H9 (cell line): Measurements from ENCODE around the gene OCLN. TPM values are rescaled to one million over a fixed set of nuclear protein-coding genes. Genes with fewer than 3 reads are reported as not detected.
"Not testable (repeated sequence)": the region's sequence is repeated elsewhere in the genome, so short reads cannot be mapped to it uniquely, and the experiment has no call there.

Source experiments
- DNase-seq: peaks from one replicate; pipeline ENCODE4 v3.0.0-alpha.2; 2017
- H2AFZ ChIP-seq: one replicate; pipeline ENCODE4 v1.6.1; 2013; ENCODE audit warnings: mild to moderate bottlenecking, low read length, control low read depth, moderate library complexity
- H2AK5ac ChIP-seq: 2 replicates; pipeline ENCODE4 v1.6.1; 2013; ENCODE audit warnings: low read length, control low read depth, mixed read lengths; ENCODE audit not compliant: insufficient read length
- H2BK120ac ChIP-seq: one replicate; pipeline ENCODE4 v1.6.1; 2013; ENCODE audit warnings: low read depth, mild to moderate bottlenecking, low read length, control low read depth, inconsistent platforms; ENCODE audit not compliant: poor library complexity, severe bottlenecking
- H2BK12ac ChIP-seq: 2 replicates; pipeline ENCODE4 v1.6.1; 2013; ENCODE audit warnings: low read length, control low read depth, mixed read lengths, low read depth; ENCODE audit not compliant: insufficient read length
- H2BK15ac ChIP-seq: 2 replicates; pipeline ENCODE4 v1.6.1; 2013; ENCODE audit warnings: low read depth, low read length, control low read depth
- H2BK20ac ChIP-seq: one replicate; pipeline ENCODE4 v1.6.1; 2013; ENCODE audit warnings: low read depth, mild to moderate bottlenecking, low read length, control low read depth, inconsistent platforms; ENCODE audit not compliant: poor library complexity, severe bottlenecking
- H2BK5ac ChIP-seq: 2 replicates; pipeline ENCODE4 v1.6.1; 2013; ENCODE audit warnings: low read length, control low read depth, mixed read lengths; ENCODE audit not compliant: insufficient read length
- H3K14ac ChIP-seq: 2 replicates; pipeline ENCODE4 v1.6.1; 2013; ENCODE audit warnings: low read length, control low read depth; ENCODE audit not compliant: insufficient read depth
- H3K18ac ChIP-seq: 2 replicates; pipeline ENCODE4 v1.6.1; 2013; ENCODE audit warnings: low read depth, mild to moderate bottlenecking, mixed read lengths, low read length, control low read depth; ENCODE audit not compliant: insufficient read length
- H3K23ac ChIP-seq: 2 replicates; pipeline ENCODE4 v1.6.1; 2013; ENCODE audit warnings: low read length, control low read depth, mixed read lengths, low read depth; ENCODE audit not compliant: insufficient read length
- H3K23me2 ChIP-seq: 2 replicates; pipeline ENCODE4 v1.6.1; 2013; ENCODE audit warnings: low read depth, mild to moderate bottlenecking, mixed read lengths, low read length, control low read depth; ENCODE audit not compliant: insufficient read length, poor library complexity, severe bottlenecking
- H3K27ac ChIP-seq: 2 replicates; pipeline ENCODE4 v1.5.1; 2013; ENCODE audit warnings: low read length, control low read depth, mixed read lengths, low read depth; ENCODE audit not compliant: insufficient read length
- H3K27me3 ChIP-seq: 2 replicates; pipeline ENCODE4 v1.6.1; 2013; ENCODE audit warnings: low read length, control low read depth, inconsistent platforms; ENCODE audit not compliant: insufficient read depth
- H3K4ac ChIP-seq: 2 replicates; pipeline ENCODE4 v1.6.1; 2013; ENCODE audit warnings: low read depth, mild to moderate bottlenecking, control low read depth, inconsistent platforms, low read length, moderate library complexity
- H3K4me1 ChIP-seq: 2 replicates; pipeline ENCODE4 v1.6.1; 2013; ENCODE audit warnings: low read length, control low read depth, inconsistent platforms; ENCODE audit not compliant: insufficient read depth
- H3K4me2 ChIP-seq: 2 replicates; pipeline ENCODE4 v1.6.1; 2013; ENCODE audit warnings: low read length, control low read depth, mixed read lengths; ENCODE audit not compliant: insufficient read length, insufficient read depth
- H3K56ac ChIP-seq: 2 replicates; pipeline ENCODE4 v1.6.1; 2013; ENCODE audit warnings: low read depth, mild to moderate bottlenecking, mixed read lengths, low read length, control low read depth; ENCODE audit not compliant: insufficient read length
- H3K79me1 ChIP-seq: 2 replicates; pipeline ENCODE4 v1.6.1; 2013; ENCODE audit warnings: low read depth, mild to moderate bottlenecking, moderate library complexity, low read length, control low read depth, inconsistent platforms; ENCODE audit not compliant: insufficient read depth, poor library complexity, severe bottlenecking
- H3K79me2 ChIP-seq: 2 replicates; pipeline ENCODE4 v1.6.1; 2013; ENCODE audit warnings: low read length, control low read depth, inconsistent platforms; ENCODE audit not compliant: insufficient read depth
- H3K9ac ChIP-seq: 2 replicates; pipeline ENCODE4 v1.6.1; 2013; ENCODE audit warnings: low read length, control low read depth, mixed read lengths; ENCODE audit not compliant: insufficient read length; ENCODE audit errors: extremely low read depth
- H3K9me3 ChIP-seq: one replicate; pipeline ENCODE4 v1.6.1; 2013; ENCODE audit warnings: low read depth, low read length, inconsistent platforms; ENCODE audit not compliant: control insufficient read depth
- H3T11ph ChIP-seq: one replicate; pipeline ENCODE4 v1.6.1; 2013; ENCODE audit warnings: mild to moderate bottlenecking, low read length, control low read depth, inconsistent platforms
- H4K20me1 ChIP-seq: one replicate; pipeline ENCODE4 v1.6.1; 2013; ENCODE audit not compliant: control insufficient read depth, insufficient read length, insufficient read depth
- H4K5ac ChIP-seq: 2 replicates; pipeline ENCODE4 v1.6.1; 2013; ENCODE audit warnings: low read depth, mild to moderate bottlenecking, mixed read lengths, low read length, control low read depth; ENCODE audit not compliant: insufficient read length
- H4K8ac ChIP-seq: replicated peaks from 2 replicates; pipeline ENCODE4 v1.6.1; 2013; ENCODE audit warnings: low read length, control low read depth, mixed read lengths, low read depth; ENCODE audit not compliant: insufficient read length
- H4K91ac ChIP-seq: 2 replicates; pipeline ENCODE4 v1.6.1; 2013; ENCODE audit warnings: low read depth, mild to moderate bottlenecking, moderate library complexity, mixed read lengths, low read length, control low read depth; ENCODE audit not compliant: insufficient read length
- H3K27ac Mint-ChIP-seq, 3 experiments: 2 replicates in 2 of 3; 3 replicates in 1 of 3; pipeline ENCODE4 v1.8.0; 2020 to 2021; ENCODE audit warnings: mixed read lengths in 3 of 3, mild to moderate bottlenecking in 1 of 3, moderate library complexity in 1 of 3
- H3K27me3 Mint-ChIP-seq: 2 replicates; pipeline ENCODE4 v1.8.0; 2021; ENCODE audit warnings: low read depth, mild to moderate bottlenecking, moderate library complexity, mixed read lengths
- H3K36me3 Mint-ChIP-seq, 3 experiments: 2 replicates in 2 of 3; 3 replicates in 1 of 3; pipeline ENCODE4 v1.8.0; 2020 to 2021; ENCODE audit warnings: low read depth in 3 of 3, mixed read lengths in 3 of 3; ENCODE audit not compliant: insufficient read depth in 1 of 3
- H3K4me1 Mint-ChIP-seq, 2 experiments: 2 replicates each; pipeline ENCODE4 v1.8.0; 2020; ENCODE audit warnings: mixed read lengths in 2 of 2
- H3K4me3 Mint-ChIP-seq, 2 experiments: 2 replicates in 1 of 2; 3 replicates in 1 of 2; pipeline ENCODE4 v1.8.0; 2020 to 2021; ENCODE audit warnings: mild to moderate bottlenecking in 2 of 2, mixed read lengths in 2 of 2, moderate library complexity in 1 of 2
- H3K9me3 Mint-ChIP-seq, 2 experiments: 2 replicates in 1 of 2; 3 replicates in 1 of 2; pipeline ENCODE4 v1.8.0; 2020; ENCODE audit warnings: mild to moderate bottlenecking in 2 of 2, mixed read lengths in 2 of 2, moderate library complexity in 1 of 2
- CTCF ChIP-seq: fragments of 200-600 bp; sonication (generic); conservative IDR thresholded peaks from 3 replicates; pipeline ENCODE4 v1.8.0; 2021; ENCODE audit warnings: antibody characterized with exemption, mild to moderate bottlenecking
- WGBS: extraction: QIAGEN DNeasy Blood & Tissue Kit; methylation state at CpG from one replicate; pipeline ENCODE4 v1.1.7; 2013; ENCODE audit warnings: missing lambda C conversion rate, low lambda C conversion rate, mixed read lengths; ENCODE audit not compliant: insufficient read length; ENCODE audit errors: extremely low coverage; 5-methylcytosine and 5-hydroxymethylcytosine counted together
- total RNA-seq: library from RNA; stranded (reverse); gene quantifications from 2 replicates; pipeline ENCODE4 v1.2.1, GENCODE V29; 2021

OCLN gene
- total RNA-seq, 1 experiment from 2014 or later: 109 TPM

- no peak overlapping the region for H4K8ac ChIP-seq
- no peak overlapping the region for H2BK5ac ChIP-seq
- no peaks in the 10 kb centered on the region for H3K79me2 ChIP-seq
- H3K9me3 Mint-ChIP-seq: no peaks in the 10 kb centered on the region
- H2BK15ac ChIP-seq: no peak overlapping the region
- H2AFZ ChIP-seq: no peak overlapping the region
- no peak overlapping the region for H3K18ac ChIP-seq
- H2AK5ac ChIP-seq: no peak overlapping the region
- H3T11ph ChIP-seq: no peak overlapping the region
- no CpG with 5 or more reads among the region's 1 CpG for WGBS
- H3K79me1 ChIP-seq: no peaks in the 10 kb centered on the region
- no peaks in the 10 kb centered on the region for H4K20me1 ChIP-seq
- H3K4me2 ChIP-seq: no peak overlapping the region
- no peaks in the 10 kb centered on the region for H3K9me3 ChIP-seq
- H3K4me3 Mint-ChIP-seq: no peak overlapping the region
- no peak overlapping the region for H3K27ac ChIP-seq
- no peaks in the 10 kb centered on the region for H3K27me3 ChIP-seq
- H2BK120ac ChIP-seq: no peak overlapping the region
- H3K27me3 Mint-ChIP-seq: no peaks in the 10 kb centered on the region; the same call in 1 of the 2 replicates
- no peak overlapping the region for H2BK12ac ChIP-seq
- H4K91ac ChIP-seq: no peak overlapping the region
- no peak for DNase-seq
- no peaks in the 10 kb centered on the region for H3K4me1 ChIP-seq
- H4K5ac ChIP-seq: no peak overlapping the region
- H3K27ac Mint-ChIP-seq: no peak overlapping the region; a peak in 1 of 7 replicates
- no peak for TF ChIP-seq CTCF
- H3K14ac ChIP-seq: no peak overlapping the region
- no peak overlapping the region for H3K56ac ChIP-seq
- no peak overlapping the region for H3K23ac ChIP-seq
- H3K9ac ChIP-seq: no peak overlapping the region
- no peak overlapping the region for H2BK20ac ChIP-seq
- peaks cover 6 to 7% of the 10 kb centered on the region in 2 experiments for H3K4me1 Mint-ChIP-seq
- no peak overlapping the region for H3K4ac ChIP-seq
- no peaks in the 10 kb centered on the region for H3K36me3 Mint-ChIP-seq
- no peaks in the 10 kb centered on the region for H3K23me2 ChIP-seq
Observed at GRCh38 chr5:69450116-69450515, 42.5 kb upstream of the OCLN start.

- not testable (repeated sequence) for H3K23ac ChIP-seq, H3K4me3 Mint-ChIP-seq, H2BK120ac ChIP-seq, H2BK12ac ChIP-seq, H2BK15ac ChIP-seq, H3K9me3 ChIP-seq, H3K9me3 Mint-ChIP-seq, H2BK5ac ChIP-seq, H2AFZ ChIP-seq, H3K9ac ChIP-seq, DNase-seq, H4K5ac ChIP-seq, H3K56ac ChIP-seq, H4K20me1 ChIP-seq, H3K4ac ChIP-seq, H3T11ph ChIP-seq, H3K27ac Mint-ChIP-seq, H3K79me1 ChIP-seq, H4K8ac ChIP-seq, H3K4me1 Mint-ChIP-seq, H2AK5ac ChIP-seq, H3K79me2 ChIP-seq, H2BK20ac ChIP-seq, H3K23me2 ChIP-seq, H3K4me2 ChIP-seq, H3K27me3 Mint-ChIP-seq, H3K14ac ChIP-seq, H3K4me1 ChIP-seq, H3K36me3 Mint-ChIP-seq, H3K27me3 ChIP-seq, H3K18ac ChIP-seq, H3K27ac ChIP-seq, H4K91ac ChIP-seq
- no CpG with 5 or more reads among the region's 8 CpGs for WGBS
Observed at GRCh38 chr5:69450527-69450926, 42.1 kb upstream of the OCLN start.
